ENCODE measurements around the gene MSLN. TPM values are rescaled to one million over a fixed set of nuclear protein-coding genes. Genes with fewer than 3 reads are reported as not detected.

MSLN gene
- total and polyA plus RNA-seq, 2 of the 13 experiments (the other 11 are each of a cell fraction or from before 2014, with no cell fraction given): 2.0 to 2.3 TPM

DNA sequence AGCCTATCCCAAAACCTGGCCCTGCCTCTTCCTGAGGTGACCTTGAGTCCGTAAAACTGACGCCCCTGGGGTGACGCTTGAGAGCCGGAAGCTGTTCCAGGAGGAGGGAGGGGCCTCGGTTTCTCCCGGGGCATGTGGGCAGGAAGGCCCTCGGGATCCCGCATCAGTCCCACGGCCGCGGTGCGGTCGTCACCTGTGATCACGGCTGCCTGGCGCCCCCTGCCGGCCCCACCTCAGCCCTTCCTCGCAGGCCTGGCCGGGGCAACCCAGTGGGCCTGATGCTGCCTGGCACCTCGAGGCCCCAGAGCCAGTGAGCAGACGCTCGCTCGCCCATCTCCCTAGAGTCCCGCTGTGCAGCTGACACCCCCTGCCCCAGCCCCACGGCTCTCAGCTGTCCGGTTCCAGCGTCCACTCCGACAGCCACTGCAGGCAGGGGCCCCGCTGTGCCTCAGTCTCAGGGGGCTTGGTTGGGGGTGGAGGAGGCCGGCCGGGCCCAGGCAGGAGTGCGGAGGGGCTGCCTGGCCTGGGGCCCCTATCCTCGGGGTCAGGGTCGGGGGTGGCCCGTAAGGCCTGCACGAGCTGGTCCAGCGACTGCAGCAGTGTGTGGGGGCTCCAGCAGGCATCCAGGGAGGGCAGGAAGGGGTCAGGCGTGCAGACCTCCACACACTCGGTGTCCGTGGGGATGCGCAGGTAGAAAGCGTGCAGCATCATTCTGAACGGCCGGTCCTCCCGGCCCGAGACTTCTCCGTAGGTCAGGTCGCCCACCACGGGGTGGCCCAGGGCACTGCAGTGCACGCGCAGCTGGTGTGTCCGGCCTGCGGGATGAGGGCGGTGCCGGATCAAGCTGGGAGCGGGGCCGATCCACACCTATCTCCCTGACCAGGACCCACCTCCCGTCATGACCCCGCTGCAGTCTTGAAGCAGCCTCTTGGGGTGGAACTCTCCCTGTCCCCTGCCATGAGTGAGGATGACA lies 25.3 kb downstream of the MSLN start:
- Histone ChIP-seq H2AFZ (ENCODE audit: low read length) (no peak overlapping the region), H3K4me2 (ENCODE audit: low read depth, low read length) (no peak overlapping the region), H3K9me3 (ENCODE audit: low read length) (no peaks in the 10 kb centered on the region), H3K27me3 (ENCODE audit: control insufficient read depth in 1 of 2, insufficient read depth in 2 of 2, low read length in 2 of 2) (peaks cover 9 to 24% of the 10 kb centered on the region in 2 experiments; a peak in 4 of 5 replicates), H4K20me1 (ENCODE audit: insufficient read depth, low read length) (no peaks in the 10 kb centered on the region), H3K4me1 (ENCODE audit: insufficient read depth, low read length) (peaks cover 15% of the 10 kb centered on the region), H3K9ac (ENCODE audit: insufficient read depth, low read depth, low read length) (no peak overlapping the region), H3K36me3 (replicated peaks in 1 of 2; ENCODE audit: control insufficient read depth in 1 of 2, insufficient read depth in 2 of 2, low read length in 2 of 2) (peaks cover under 1 to 10% of the 10 kb centered on the region in 2 experiments; a peak in 2 of 5 replicates), H3K79me2 (ENCODE audit: insufficient read depth, low read length) (peaks cover 3% of the 10 kb centered on the region), H3K27ac (ENCODE audit: extremely low read length, insufficient read depth, low read length) (no peak overlapping the region), H3K4me3 (replicated peaks in 1 of 3; ENCODE audit: insufficient read depth in 1 of 3, low read depth in 2 of 3, low read length in 3 of 3) (no peak overlapping the region)
- in situ Hi-C loops (cut with HindIII; ENCODE audit: extremely low pct_ligation_motif_present, low pct_unique_long_range_greater_than_20kb) (loop anchor here (5.0 kb wide), 2 partner anchors 44 to 74 kb away; partner anchors contain the start of gene CIAO3), intact Hi-C loops (cut with micrococcal nuclease; ENCODE audit: unreplicated experiment) (loop anchor here (1.0 kb wide), 1 partner anchor 40 kb away; no protein-coding TSS in a partner anchor)
- CTCF ChIA-PET (ENCODE audit: low intra/inter-chr PET ratio, low total read pairs): interaction anchor here (1.2 to 2.2 kb wide), 3 partner anchors 40 to 75 kb away, joined by 4 to 16 read pairs (median 13); no protein-coding TSS in a partner anchor
- peak; percentile 31 for DNase-seq (ENCODE audit: low spot score)
- WGBS (ENCODE audit: low lambda C conversion rate): 93% methylated on average over 8 of the region's 58 CpGs
- FAIRE-seq: no peak
- no TSS peak for BruUV-seq (replicated peaks)
- POLR2A ChIA-PET: interaction anchor here (2.0 kb wide), 1 partner anchor 73 kb away, joined by 5 read pairs; no protein-coding TSS in a partner anchor
- peak; percentile 48 for ATAC-seq
- TF ChIP-seq BHLHE40 (IDR thresholded peaks at IDR 0.05; ENCODE audit: low read length) (0 out of 2 replicates have a peak, but pooled peaks have one; percentile 22), MTF2 (CRISPR knock-in tag; IDR thresholded peaks at IDR 0.05; ENCODE audit: borderline replicate concordance) (no peak), KDM3A (CRISPR knock-in tag; IDR thresholded peaks at IDR 0.05; ENCODE audit: low read depth) (peak; percentile 83; the same call in 1 of the 2 replicates), ZNF350 (CRISPR knock-in tag; IDR thresholded peaks at IDR 0.05; ENCODE audit: borderline replicate concordance, low read depth) (no peak), MIXL1 (CRISPR knock-in tag; IDR thresholded peaks at IDR 0.05) (no peak), NR2C2 (CRISPR knock-in tag; IDR thresholded peaks at IDR 0.05; ENCODE audit: borderline replicate concordance) (no peak), REL (CRISPR knock-in tag; conservative IDR thresholded peaks at IDR 0.05) (no peak), NR3C1 (CRISPR knock-in tag; IDR thresholded peaks at IDR 0.05) (no peak), ZNF598 (CRISPR knock-in tag; IDR thresholded peaks at IDR 0.05; ENCODE audit: borderline replicate concordance) (0 out of 2 replicates have a peak, but pooled peaks have one; percentile 22), CHD2 (IDR thresholded peaks at IDR 0.05; ENCODE audit: low read depth, low read length) (no peak), ZC3H13 (CRISPR knock-in tag; IDR thresholded peaks at IDR 0.05) (peak; percentile 45; the same call in 1 of the 2 replicates)
- TF ChIP-seq, protein P1, sequence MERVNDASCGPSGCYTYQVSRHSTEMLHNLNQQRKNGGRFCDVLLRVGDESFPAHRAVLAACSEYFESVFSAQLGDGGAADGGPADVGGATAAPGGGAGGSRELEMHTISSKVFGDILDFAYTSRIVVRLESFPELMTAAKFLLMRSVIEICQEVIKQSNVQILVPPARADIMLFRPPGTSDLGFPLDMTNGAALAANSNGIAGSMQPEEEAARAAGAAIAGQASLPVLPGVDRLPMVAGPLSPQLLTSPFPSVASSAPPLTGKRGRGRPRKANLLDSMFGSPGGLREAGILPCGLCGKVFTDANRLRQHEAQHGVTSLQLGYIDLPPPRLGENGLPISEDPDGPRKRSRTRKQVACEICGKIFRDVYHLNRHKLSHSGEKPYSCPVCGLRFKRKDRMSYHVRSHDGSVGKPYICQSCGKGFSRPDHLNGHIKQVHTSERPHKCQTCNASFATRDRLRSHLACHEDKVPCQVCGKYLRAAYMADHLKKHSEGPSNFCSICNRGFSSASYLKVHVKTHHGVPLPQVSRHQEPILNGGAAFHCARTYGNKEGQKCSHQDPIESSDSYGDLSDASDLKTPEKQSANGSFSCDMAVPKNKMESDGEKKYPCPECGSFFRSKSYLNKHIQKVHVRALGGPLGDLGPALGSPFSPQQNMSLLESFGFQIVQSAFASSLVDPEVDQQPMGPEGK (CRISPR knock-in tag; IDR thresholded peaks at IDR 0.05): 0 out of 2 replicates have a peak, but pooled peaks have one; percentile 26
- TF ChIP-seq, protein P2, sequence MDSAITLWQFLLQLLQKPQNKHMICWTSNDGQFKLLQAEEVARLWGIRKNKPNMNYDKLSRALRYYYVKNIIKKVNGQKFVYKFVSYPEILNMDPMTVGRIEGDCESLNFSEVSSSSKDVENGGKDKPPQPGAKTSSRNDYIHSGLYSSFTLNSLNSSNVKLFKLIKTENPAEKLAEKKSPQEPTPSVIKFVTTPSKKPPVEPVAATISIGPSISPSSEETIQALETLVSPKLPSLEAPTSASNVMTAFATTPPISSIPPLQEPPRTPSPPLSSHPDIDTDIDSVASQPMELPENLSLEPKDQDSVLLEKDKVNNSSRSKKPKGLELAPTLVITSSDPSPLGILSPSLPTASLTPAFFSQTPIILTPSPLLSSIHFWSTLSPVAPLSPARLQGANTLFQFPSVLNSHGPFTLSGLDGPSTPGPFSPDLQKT (CRISPR knock-in tag; IDR thresholded peaks at IDR 0.05; ENCODE audit: borderline replicate concordance): no peak
- TF ChIP-seq, protein P3, sequence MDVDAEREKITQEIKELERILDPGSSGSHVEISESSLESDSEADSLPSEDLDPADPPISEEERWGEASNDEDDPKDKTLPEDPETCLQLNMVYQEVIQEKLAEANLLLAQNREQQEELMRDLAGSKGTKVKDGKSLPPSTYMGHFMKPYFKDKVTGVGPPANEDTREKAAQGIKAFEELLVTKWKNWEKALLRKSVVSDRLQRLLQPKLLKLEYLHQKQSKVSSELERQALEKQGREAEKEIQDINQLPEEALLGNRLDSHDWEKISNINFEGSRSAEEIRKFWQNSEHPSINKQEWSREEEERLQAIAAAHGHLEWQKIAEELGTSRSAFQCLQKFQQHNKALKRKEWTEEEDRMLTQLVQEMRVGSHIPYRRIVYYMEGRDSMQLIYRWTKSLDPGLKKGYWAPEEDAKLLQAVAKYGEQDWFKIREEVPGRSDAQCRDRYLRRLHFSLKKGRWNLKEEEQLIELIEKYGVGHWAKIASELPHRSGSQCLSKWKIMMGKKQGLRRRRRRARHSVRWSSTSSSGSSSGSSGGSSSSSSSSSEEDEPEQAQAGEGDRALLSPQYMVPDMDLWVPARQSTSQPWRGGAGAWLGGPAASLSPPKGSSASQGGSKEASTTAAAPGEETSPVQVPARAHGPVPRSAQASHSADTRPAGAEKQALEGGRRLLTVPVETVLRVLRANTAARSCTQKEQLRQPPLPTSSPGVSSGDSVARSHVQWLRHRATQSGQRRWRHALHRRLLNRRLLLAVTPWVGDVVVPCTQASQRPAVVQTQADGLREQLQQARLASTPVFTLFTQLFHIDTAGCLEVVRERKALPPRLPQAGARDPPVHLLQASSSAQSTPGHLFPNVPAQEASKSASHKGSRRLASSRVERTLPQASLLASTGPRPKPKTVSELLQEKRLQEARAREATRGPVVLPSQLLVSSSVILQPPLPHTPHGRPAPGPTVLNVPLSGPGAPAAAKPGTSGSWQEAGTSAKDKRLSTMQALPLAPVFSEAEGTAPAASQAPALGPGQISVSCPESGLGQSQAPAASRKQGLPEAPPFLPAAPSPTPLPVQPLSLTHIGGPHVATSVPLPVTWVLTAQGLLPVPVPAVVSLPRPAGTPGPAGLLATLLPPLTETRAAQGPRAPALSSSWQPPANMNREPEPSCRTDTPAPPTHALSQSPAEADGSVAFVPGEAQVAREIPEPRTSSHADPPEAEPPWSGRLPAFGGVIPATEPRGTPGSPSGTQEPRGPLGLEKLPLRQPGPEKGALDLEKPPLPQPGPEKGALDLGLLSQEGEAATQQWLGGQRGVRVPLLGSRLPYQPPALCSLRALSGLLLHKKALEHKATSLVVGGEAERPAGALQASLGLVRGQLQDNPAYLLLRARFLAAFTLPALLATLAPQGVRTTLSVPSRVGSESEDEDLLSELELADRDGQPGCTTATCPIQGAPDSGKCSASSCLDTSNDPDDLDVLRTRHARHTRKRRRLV (CRISPR knock-in tag; IDR thresholded peaks at IDR 0.05): no peak

Data from HepG2 (cell line).